IMR-90 (cell line): ENCODE results near the gene KTN1. TPM values are rescaled to one million over a fixed set of nuclear protein-coding genes. Genes with fewer than 3 reads are reported as not detected.

Experiments used
- ATAC-seq: fragments of 200-7000 bp; cut with Tn5 transposase; 2 replicates; pipeline ENCODE4 v1.9.1; 2020; ENCODE audit warnings: low read depth, mild to moderate bottlenecking, moderate library complexity
- BruUV-seq: library from RNA; stranded (reverse); fragments of 400-500 nt; replicated peaks from 2 replicates; lab custom pipeline; 2021; lab: Mats Ljungman, UMichigan
- CTCF ChIA-PET: fragments of 300-600 bp; formaldehyde crosslinking; extraction: SDS; loops from one replicate; lab custom pipeline; 2021; ENCODE audit warnings: antibody characterized with exemption; lab: Yijun Ruan, JAX
- POLR2A ChIA-PET: fragments of 300-600 bp; sonication (Branson Sonifier 250); formaldehyde crosslinking; loops from one replicate; lab custom pipeline; 2022; ENCODE audit warnings: antibody characterized with exemption; ENCODE audit not compliant: unreplicated experiment; lab: Charles Lee
- DNase-seq: peaks from one replicate; pipeline ENCODE4 v3.0.0; 2013
- H2AFZ ChIP-seq: replicated peaks from 2 replicates; pipeline ENCODE3; 2013; ENCODE audit warnings: low read length, mild to moderate bottlenecking; ENCODE audit not compliant: poor library complexity
- H2AK5ac ChIP-seq: 2 replicates; pipeline ENCODE4 v1.6.1; 2013; ENCODE audit warnings: low read depth, low read length, inconsistent platforms
- H2AK9ac ChIP-seq: replicated peaks from 2 replicates; pipeline ENCODE3; 2013; ENCODE audit warnings: mild to moderate bottlenecking, low read depth, low read length, moderate library complexity; ENCODE audit not compliant: poor library complexity
- H2BK120ac ChIP-seq: 2 replicates; pipeline ENCODE4 v1.6.1; 2013; ENCODE audit warnings: low read depth, low read length, inconsistent platforms
- H2BK15ac ChIP-seq: 3 replicates; pipeline ENCODE4 v1.6.1; 2013; ENCODE audit warnings: low read depth, low read length, inconsistent platforms
- H2BK20ac ChIP-seq: 2 replicates; pipeline ENCODE4 v1.6.1; 2013; ENCODE audit warnings: low read depth, mild to moderate bottlenecking, inconsistent platforms, low read length, moderate library complexity
- H2BK5ac ChIP-seq: 2 replicates; pipeline ENCODE4 v1.6.1; 2013; ENCODE audit warnings: mild to moderate bottlenecking, low read depth, low read length, inconsistent platforms; ENCODE audit not compliant: poor library complexity, severe bottlenecking
- H3K14ac ChIP-seq: replicated peaks from 2 replicates; pipeline ENCODE4 v1.6.1; 2013; ENCODE audit warnings: low read depth, low read length, inconsistent platforms
- H3K18ac ChIP-seq: 2 replicates; pipeline ENCODE4 v1.6.1; 2013; ENCODE audit warnings: low read depth, low read length, control low read depth
- H3K23ac ChIP-seq: 2 replicates; pipeline ENCODE4 v1.6.1; 2013; ENCODE audit warnings: low read depth, low read length, inconsistent platforms
- H3K27ac ChIP-seq: 2 replicates; pipeline ENCODE4 v1.5.1; 2013; ENCODE audit warnings: mild to moderate bottlenecking, control low read depth, low read length; ENCODE audit not compliant: insufficient read depth
- H3K27me3 ChIP-seq: 2 replicates; pipeline ENCODE4 v1.6.1; 2013; ENCODE audit warnings: low read length; ENCODE audit not compliant: control insufficient read depth, insufficient read depth
- H3K36me3 ChIP-seq: 2 replicates; pipeline ENCODE4 v1.6.1; 2013; ENCODE audit warnings: low read length, mixed read lengths; ENCODE audit not compliant: control insufficient read depth, insufficient read depth
- H3K4ac ChIP-seq: 2 replicates; pipeline ENCODE4 v1.6.1; 2013; ENCODE audit warnings: low read depth, low read length, inconsistent platforms
- H3K4me1 ChIP-seq: 2 replicates; pipeline ENCODE4 v1.6.1; 2013; ENCODE audit warnings: low read length, mixed read lengths; ENCODE audit not compliant: control insufficient read depth, insufficient read depth
- H3K4me2 ChIP-seq: 2 replicates; pipeline ENCODE4 v1.6.1; 2013; ENCODE audit warnings: low read depth, mild to moderate bottlenecking, control low read depth, low read length, moderate library complexity
- H3K4me3 ChIP-seq: 2 replicates; pipeline ENCODE4 v1.5.1; 2013; ENCODE audit warnings: low read depth, mild to moderate bottlenecking, control low read depth, low read length, moderate library complexity; ENCODE audit not compliant: insufficient read depth
- H3K56ac ChIP-seq: 2 replicates; pipeline ENCODE4 v1.6.1; 2013; ENCODE audit warnings: low read length, inconsistent platforms; ENCODE audit not compliant: insufficient read depth; ENCODE audit errors: extremely low read depth
- H3K79me1 ChIP-seq, 2 experiments: 2 replicates each; pipeline ENCODE4 v1.6.1; 2013; ENCODE audit warnings: low read length in 2 of 2, inconsistent platforms in 1 of 2, low read depth in 1 of 2
- H3K9ac ChIP-seq: 2 replicates; pipeline ENCODE4 v1.6.1; 2013; ENCODE audit warnings: low read depth, low read length, control low read depth
- H3K9me1 ChIP-seq: 2 replicates; pipeline ENCODE4 v1.6.1; 2013; ENCODE audit warnings: low read length, inconsistent platforms; ENCODE audit not compliant: insufficient read depth
- H3K9me3 ChIP-seq: 2 replicates; pipeline ENCODE4 v1.6.1; 2013; ENCODE audit warnings: low read length; ENCODE audit not compliant: control insufficient read depth, insufficient read depth
- H4K20me1 ChIP-seq: 2 replicates; pipeline ENCODE4 v1.6.1; 2013; ENCODE audit warnings: low read length, inconsistent platforms; ENCODE audit not compliant: insufficient read depth
- H4K5ac ChIP-seq: 2 replicates; pipeline ENCODE4 v1.6.1; 2013; ENCODE audit warnings: mild to moderate bottlenecking, low read depth, low read length, control low read depth
- H4K8ac ChIP-seq, 2 experiments: 2 replicates each; pipeline ENCODE4 v1.6.1; 2013; ENCODE audit warnings: low read depth in 2 of 2, low read length in 2 of 2, control low read depth in 1 of 2, inconsistent platforms in 1 of 2
- H4K91ac ChIP-seq: 2 replicates; pipeline ENCODE4 v1.6.1; 2013; ENCODE audit warnings: low read depth, low read length, inconsistent platforms; ENCODE audit not compliant: insufficient read depth
- BHLHE40 ChIP-seq: fragments of 150-350 bp; IDR thresholded peaks from 2 replicates; pipeline ENCODE4 v1.6.1; 2016; ENCODE audit warnings: mild to moderate bottlenecking, low read depth, low read length
- CHD1 ChIP-seq: IDR thresholded peaks from 2 replicates; pipeline ENCODE4 v1.6.1; 2012; ENCODE audit warnings: low read depth, low read length, improper control_type of control experiment
- FOS ChIP-seq: fragments of 150-350 bp; IDR thresholded peaks from 2 replicates; pipeline ENCODE4 v1.6.1; 2016; ENCODE audit warnings: low read depth, low read length
- MAFK ChIP-seq: IDR thresholded peaks from 2 replicates; pipeline ENCODE4 v1.6.1; 2012; ENCODE audit warnings: low read depth, low read length, improper control_type of control experiment
- MAZ ChIP-seq: IDR thresholded peaks from 2 replicates; pipeline ENCODE4 v1.6.1; 2012; ENCODE audit warnings: low read depth, mild to moderate bottlenecking, low read length, improper control_type of control experiment, moderate library complexity, borderline replicate concordance
- RFX5 ChIP-seq: IDR thresholded peaks from 2 replicates; pipeline ENCODE4 v1.8.0; 2012; ENCODE audit warnings: low read depth, mild to moderate bottlenecking, low read length, moderate library complexity
- SMC3 ChIP-seq: fragments of 150-350 bp; IDR thresholded peaks from 2 replicates; pipeline ENCODE4 v1.6.1; 2016; ENCODE audit warnings: low read depth, mild to moderate bottlenecking, antibody characterized with exemption, low read length, moderate library complexity
- WGBS, 2 experiments: methylation state at CpG; one replicate each; pipeline versions ENCODE4 v1.1.5 to v1.1.7; 2013; ENCODE audit warnings: missing lambda C conversion rate in 2 of 2; ENCODE audit not compliant: insufficient read length in 1 of 2; ENCODE audit errors: extremely low coverage in 2 of 2; 5-methylcytosine and 5-hydroxymethylcytosine counted together
- dilution Hi-C: fragments of 300-500 bp; cut with HindIII; formaldehyde crosslinking; loops from one replicate; pipeline ENCODE4 v1.14.3; 2018; ENCODE audit warnings: low sequenced_read_pairs; ENCODE audit not compliant: unreplicated experiment
- in situ Hi-C: fragments of 300-500 bp; cut with MboI; formaldehyde crosslinking; loops from 3 replicates; pipeline ENCODE4 v1.14.3; 2019; ENCODE audit warnings: low sequenced_read_pairs, inconsistent platforms, mixed read lengths
- intact Hi-C: fragments of 100-400 bp; cut with micrococcal nuclease; formaldehyde crosslinking; loops from 2 replicates; pipeline ENCODE4 v1.10.0; 2022
- polyA plus RNA-seq, 3 experiments: library from polyadenylated mRNA; depleted of rRNA; stranded (reverse); fragments of >200 nt; gene quantifications; 2 replicates each; pipeline ENCODE4 v1.2.3, GENCODE V29; 2012; ENCODE audit warnings: low replicate concordance in 1 of 3
- total RNA-seq: library from RNA; depleted of rRNA; stranded (reverse); fragments of >200 nt; gene quantifications from 2 replicates; pipeline ENCODE4 v1.2.3, GENCODE V29; 2012
- TF ChIP-seq, protein P1 (sequence below): fragments of 150-350 bp; IDR thresholded peaks from 2 replicates; pipeline ENCODE4 v1.6.1; 2017; ENCODE audit warnings: mild to moderate bottlenecking, antibody characterized with exemption, low read length, low read depth
- TF ChIP-seq, protein P2 (sequence below): conservative IDR thresholded peaks from 2 replicates; pipeline ENCODE4 v1.5.1; 2012; ENCODE audit warnings: mild to moderate bottlenecking, low read depth, low read length, improper control_type of control experiment

Gene KTN1
- total and polyA plus RNA-seq, 2 of the 4 experiments (the other 2 are of a cell fraction), result 42.1 to 57.2 TPM

DNA sequence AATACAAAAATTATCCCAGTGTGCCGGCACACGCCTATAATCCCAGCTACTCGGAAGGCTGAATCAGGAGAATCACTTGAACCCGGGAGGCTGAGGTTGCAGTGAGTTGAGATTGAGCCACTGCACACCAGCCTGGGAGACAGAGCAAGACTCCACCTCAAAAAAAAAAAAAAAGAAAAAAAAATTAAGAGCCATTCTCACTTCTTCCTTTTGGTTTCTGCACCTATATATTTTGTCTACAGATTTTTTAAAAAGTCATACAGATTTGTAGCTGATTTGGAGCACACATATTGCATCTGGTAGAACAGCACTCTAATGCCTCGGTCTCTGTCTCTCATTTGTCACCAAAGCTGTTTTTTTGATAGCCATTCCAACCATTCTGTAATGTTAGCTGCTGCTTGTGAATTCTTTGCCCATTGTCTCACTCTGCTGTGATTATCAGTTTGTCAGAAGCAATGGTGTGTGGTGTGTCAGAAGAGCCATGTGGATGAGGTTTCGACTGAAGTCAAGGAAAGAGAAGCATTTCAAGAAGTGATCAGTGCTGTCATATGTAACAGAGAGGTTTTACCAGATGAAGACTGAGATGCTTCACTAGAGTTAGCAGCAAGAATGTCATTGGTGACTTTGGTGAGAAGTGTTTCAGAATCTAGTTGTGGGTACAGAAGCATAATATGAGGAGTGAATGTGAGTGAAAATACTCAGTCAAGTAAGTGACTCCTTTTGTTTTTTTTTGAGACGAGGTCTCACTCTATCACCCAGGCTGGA lies 8.7 kb upstream of the KTN1 start:
- Histone ChIP-seq H3K4ac (no peak overlapping the region), H3K79me1 (no peaks in the 10 kb centered on the region), H3K4me1 (no peaks in the 10 kb centered on the region; the same call in 1 of the 2 replicates), H4K91ac (no peak overlapping the region), H4K20me1 (no peaks in the 10 kb centered on the region), H3K9me3 (no peaks in the 10 kb centered on the region), H3K27ac (no peak overlapping the region), H2AFZ (no peak overlapping the region), H2BK120ac (no peak overlapping the region), H3K9ac (no peak overlapping the region), H2BK15ac (no peak overlapping the region), H3K27me3 (no peaks in the 10 kb centered on the region), H3K36me3 (no peaks in the 10 kb centered on the region), H2AK9ac (no peak overlapping the region), H3K18ac (no peak overlapping the region), H2AK5ac (no peak overlapping the region), H2BK20ac (no peak overlapping the region), H3K9me1 (no peaks in the 10 kb centered on the region), H3K4me2 (no peak overlapping the region), H3K14ac (no peak overlapping the region), H4K5ac (no peak overlapping the region), H3K56ac (no peak overlapping the region), H3K4me3 (no peak overlapping the region), H3K23ac (no peak overlapping the region), H2BK5ac (no peak overlapping the region), H4K8ac (no peak overlapping the region)
- POLR2A ChIA-PET, result no interaction called here
- dilution Hi-C loops (no loop called here), intact Hi-C loops (no loop called here), in situ Hi-C loops (no loop called here)
- CTCF ChIA-PET, result no interaction called here
- WGBS, 2 experiments, result 100% methylated on average over 1 of the region's 7 CpGs; no CpG with 5 or more reads in 1 of the 2 experiments
- ATAC-seq, result no peak
- TF ChIP-seq FOS, result no peak
- TF ChIP-seq, protein P1, sequence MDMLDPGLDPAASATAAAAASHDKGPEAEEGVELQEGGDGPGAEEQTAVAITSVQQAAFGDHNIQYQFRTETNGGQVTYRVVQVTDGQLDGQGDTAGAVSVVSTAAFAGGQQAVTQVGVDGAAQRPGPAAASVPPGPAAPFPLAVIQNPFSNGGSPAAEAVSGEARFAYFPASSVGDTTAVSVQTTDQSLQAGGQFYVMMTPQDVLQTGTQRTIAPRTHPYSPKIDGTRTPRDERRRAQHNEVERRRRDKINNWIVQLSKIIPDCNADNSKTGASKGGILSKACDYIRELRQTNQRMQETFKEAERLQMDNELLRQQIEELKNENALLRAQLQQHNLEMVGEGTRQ, result no peak
- TF ChIP-seq BHLHE40, result no peak
- TF ChIP-seq MAZ, result no peak
- TF ChIP-seq RFX5, result no peak
- no peak for TF ChIP-seq SMC3
- no peak for TF ChIP-seq CHD1
- no peak for TF ChIP-seq MAFK
- TF ChIP-seq, protein P2, sequence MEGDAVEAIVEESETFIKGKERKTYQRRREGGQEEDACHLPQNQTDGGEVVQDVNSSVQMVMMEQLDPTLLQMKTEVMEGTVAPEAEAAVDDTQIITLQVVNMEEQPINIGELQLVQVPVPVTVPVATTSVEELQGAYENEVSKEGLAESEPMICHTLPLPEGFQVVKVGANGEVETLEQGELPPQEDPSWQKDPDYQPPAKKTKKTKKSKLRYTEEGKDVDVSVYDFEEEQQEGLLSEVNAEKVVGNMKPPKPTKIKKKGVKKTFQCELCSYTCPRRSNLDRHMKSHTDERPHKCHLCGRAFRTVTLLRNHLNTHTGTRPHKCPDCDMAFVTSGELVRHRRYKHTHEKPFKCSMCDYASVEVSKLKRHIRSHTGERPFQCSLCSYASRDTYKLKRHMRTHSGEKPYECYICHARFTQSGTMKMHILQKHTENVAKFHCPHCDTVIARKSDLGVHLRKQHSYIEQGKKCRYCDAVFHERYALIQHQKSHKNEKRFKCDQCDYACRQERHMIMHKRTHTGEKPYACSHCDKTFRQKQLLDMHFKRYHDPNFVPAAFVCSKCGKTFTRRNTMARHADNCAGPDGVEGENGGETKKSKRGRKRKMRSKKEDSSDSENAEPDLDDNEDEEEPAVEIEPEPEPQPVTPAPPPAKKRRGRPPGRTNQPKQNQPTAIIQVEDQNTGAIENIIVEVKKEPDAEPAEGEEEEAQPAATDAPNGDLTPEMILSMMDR, result no peak
- DNase-seq, result no peak
- BruUV-seq, result no TSS peak
